GF-D8 (cell line): ENCODE data around the gene KCNC4.

Source experiments
- DNase-seq: peaks from one replicate; lab custom pipeline; 2025; lab: John Stamatoyannopoulos, UW

The KCNC4 gene

DNA sequence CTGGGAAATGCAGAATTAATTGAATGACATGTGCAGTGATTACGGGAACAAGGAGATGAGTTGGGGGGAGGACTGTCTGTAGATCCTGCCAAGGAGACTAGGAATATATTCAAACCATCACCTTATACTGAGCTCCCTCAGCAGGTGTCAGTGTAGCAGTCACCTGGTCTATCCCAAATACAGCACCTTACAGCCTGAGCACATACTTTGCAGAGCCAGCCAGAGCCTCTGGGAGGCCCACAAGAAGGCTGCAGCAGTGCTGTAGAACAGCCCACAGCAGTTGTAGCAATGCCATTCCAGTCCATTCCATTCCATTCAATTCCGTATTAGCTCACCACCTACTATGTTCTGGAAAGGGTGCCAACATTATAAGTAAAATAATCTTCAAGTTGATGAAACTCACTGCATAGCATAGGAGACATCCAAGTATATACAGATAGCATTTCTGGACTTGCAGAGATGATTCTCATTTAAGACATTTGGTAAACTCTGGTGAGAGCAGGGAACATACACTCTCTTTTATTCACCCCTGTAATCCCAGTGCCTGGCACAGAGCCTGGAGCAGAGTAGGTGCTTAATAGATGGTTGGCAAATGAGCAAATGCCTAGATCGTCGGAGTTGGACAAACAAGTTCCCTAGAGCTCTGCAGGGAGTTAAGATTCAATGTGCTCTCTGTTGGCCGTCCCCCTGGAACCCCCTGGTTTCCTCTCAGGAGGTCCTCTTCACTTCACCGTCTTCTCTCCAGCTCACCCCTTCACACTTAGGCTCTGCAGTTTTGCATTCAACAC, 44.7 kb downstream of the KCNC4 start:
- DNase-seq = no peak

DNA sequence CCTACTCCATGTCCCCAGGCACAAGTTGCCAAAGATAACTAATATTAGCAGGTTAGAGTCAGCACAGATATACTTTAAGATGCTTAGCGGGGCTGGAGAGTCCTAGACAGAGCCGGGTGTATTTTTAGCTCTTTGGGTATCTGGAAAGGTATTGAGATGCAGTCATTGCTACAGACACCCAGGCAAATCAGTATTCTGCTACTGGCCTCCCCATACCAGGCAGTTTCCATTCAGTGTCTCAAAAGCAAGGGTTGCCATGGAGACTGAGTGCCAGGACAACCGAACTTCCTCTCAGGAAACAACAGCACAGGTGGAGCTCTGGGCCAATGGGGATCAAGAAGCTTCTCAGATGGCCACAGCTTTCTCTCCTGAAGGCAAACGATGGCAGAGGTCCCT, 45.3 kb downstream of the KCNC4 start:
- no peak for DNase-seq

DNA sequence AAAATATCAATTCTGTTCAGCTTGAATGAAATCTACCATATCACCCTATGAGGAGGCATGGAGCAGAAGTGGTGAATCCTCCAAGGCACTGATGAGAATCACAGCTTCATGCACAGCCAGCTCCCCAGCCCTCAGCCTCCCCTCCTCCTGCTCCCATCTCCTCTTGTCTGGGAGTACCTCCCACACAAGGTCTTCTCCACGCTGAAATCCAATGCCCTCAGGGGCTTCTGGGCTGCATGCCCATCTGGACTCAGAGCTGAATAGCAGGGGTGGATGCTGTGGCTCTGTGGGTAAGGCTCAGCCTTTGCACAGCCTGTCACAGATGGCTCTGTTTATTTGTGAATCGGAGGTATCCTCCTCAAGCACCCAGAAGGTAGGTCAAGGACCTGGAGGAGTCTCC, 48.6 kb downstream of the KCNC4 start:
- DNase-seq = no peak

DNA sequence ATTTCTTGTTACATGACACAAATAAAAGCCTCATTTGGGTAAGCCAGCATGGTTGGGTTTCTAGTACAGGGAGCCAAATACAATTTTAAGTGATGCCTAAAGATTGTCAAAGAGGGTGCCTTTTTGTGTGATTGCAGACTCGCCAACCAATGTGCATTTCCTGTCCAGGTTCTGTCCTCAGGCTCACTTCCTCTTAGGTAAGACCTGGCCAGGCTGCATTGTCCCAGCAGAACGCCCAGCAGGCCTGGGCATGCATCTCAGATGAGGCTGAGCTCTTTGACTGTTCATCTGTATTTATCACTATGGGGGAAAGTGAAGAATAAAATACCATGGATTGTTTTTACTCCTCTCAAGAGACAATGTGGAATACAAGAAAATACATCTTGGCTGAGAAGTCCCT, 49.7 kb downstream of the KCNC4 start:
- no peak for DNase-seq
